K562 (cell line): Measurements from ENCODE around the gene ERICH2. TPM values are rescaled to one million over a fixed set of nuclear protein-coding genes. Genes with fewer than 3 reads are reported as not detected.
A peak's percentile ranks its signal among the peaks of the same experiment; 100 is the strongest.

ENCODE experiments used
- DMBX1 ChIP-seq: fragments of 250-450 bp; sonication (Bioruptor Pico); IDR thresholded peaks from 2 replicates; pipeline ENCODE4 v1.8.0; 2022; ENCODE audit warnings: inconsistent platforms, mild to moderate bottlenecking, moderate library complexity, borderline replicate concordance
- HMGN3 ChIP-seq: IDR thresholded peaks from 2 replicates; pipeline ENCODE4 v1.6.1; 2011; ENCODE audit warnings: borderline replicate concordance, low read depth, mild to moderate bottlenecking, mixed read lengths, low read length; ENCODE audit not compliant: insufficient read length; ENCODE audit errors: extremely low read depth
- RFX5 ChIP-seq: IDR thresholded peaks from 2 replicates; pipeline ENCODE4 v1.6.1; 2011; ENCODE audit warnings: low read depth, mild to moderate bottlenecking, improper control_type of control experiment, low read length
- SMAD4 ChIP-seq: fragments of 250-450 bp; sonication (Bioruptor Pico); conservative IDR thresholded peaks from 2 replicates; pipeline ENCODE4 v1.8.0; 2021; ENCODE audit warnings: inconsistent platforms, mild to moderate bottlenecking, moderate library complexity
- TBP ChIP-seq: optimal IDR thresholded peaks from 2 replicates; pipeline ENCODE3; 2011; ENCODE audit warnings: low read depth, low read length, improper control_type of control experiment
- ZSCAN29 ChIP-seq: fragments of 450-650 bp; IDR thresholded peaks from 2 replicates; pipeline ENCODE4 v1.6.1; 2017
- polyA plus RNA-seq, 8 experiments: library from polyadenylated mRNA; depleted of rRNA in 4 of 8; stranded (reverse) in 5 of 8; unstranded in 3 of 8; fragments of >200 nt; fragmentation: Nextera tagmentation in 2 of 8; fragmentation: Illumina TruSeq in 1 of 8; extraction: Ambion mirVana in 2 of 8; extraction: Trizol in 1 of 8; gene quantifications; 2 replicates each; pipeline versions ENCODE4 v1.2.1 to v1.2.3, GENCODE V29; 2011 to 2014; ENCODE audit warnings: inconsistent platforms in 1 of 8, missing spikeins in 1 of 8
- total RNA-seq, 7 experiments: library from RNA; depleted of rRNA in 6 of 7; stranded (reverse); fragments of >200 nt in 6 of 7; fragmentation: Illumina TruSeq in 2 of 7; extraction: Trizol in 2 of 7; gene quantifications; 2 replicates each; pipeline versions ENCODE4 v1.2.1 to v1.2.3, GENCODE V29; 2011 to 2021; ENCODE audit warnings: low replicate concordance in 1 of 7
- TF ChIP-seq, protein P1 (sequence below): fragments of 450-650 bp; IDR thresholded peaks from 2 replicates; pipeline ENCODE4 v1.6.1; 2017; ENCODE audit warnings: antibody characterized with exemption, mild to moderate bottlenecking
- TF ChIP-seq, protein P2 (sequence below), 2 experiments: fragments of 450-650 bp in 1 of 2; sonication (generic) in 1 of 2; formaldehyde crosslinking; conservative IDR thresholded peaks; 2 replicates each; pipeline versions ENCODE4 v1.4.0 to v1.8.1; 2020 to 2022; ENCODE audit warnings: mild to moderate bottlenecking in 1 of 2, missing genetic modification reagents in 1 of 2
- TF ChIP-seq, protein P3 (sequence below): fragments of 450-650 bp; formaldehyde crosslinking; IDR thresholded peaks from 2 replicates; pipeline ENCODE4 v1.4.0; 2020; ENCODE audit warnings: mild to moderate bottlenecking
- TF ChIP-seq, protein P4 (sequence below), 2 experiments: fragments of 250-450 bp in 1 of 2; fragments of 450-650 bp in 1 of 2; sonication (Bioruptor Pico) in 1 of 2; IDR thresholded peaks; 2 replicates each; pipeline versions ENCODE4 v1.6.1 to v1.8.0; 2016 to 2021; ENCODE audit warnings: mild to moderate bottlenecking in 2 of 2, moderate library complexity in 2 of 2, missing compliant biosample characterization in 1 of 2, missing genetic modification characterization in 1 of 2
- TF ChIP-seq, protein P5 (sequence below): fragments of 450-650 bp; formaldehyde crosslinking; IDR thresholded peaks from 2 replicates; pipeline ENCODE4 v1.4.0; 2020; ENCODE audit warnings: mild to moderate bottlenecking, mixed read lengths
- TF ChIP-seq, protein P6 (sequence below), 2 experiments: fragments of 450-650 bp in 1 of 2; IDR thresholded peaks; 2 replicates each; pipeline ENCODE4 v1.6.1; 2011 to 2017; ENCODE audit warnings: low read depth in 2 of 2, antibody characterized with exemption in 1 of 2, borderline replicate concordance in 1 of 2, low read length in 1 of 2, mild to moderate bottlenecking in 1 of 2, mixed read lengths in 1 of 2; ENCODE audit not compliant: control insufficient read depth in 1 of 2
- TF ChIP-seq, protein P7 (sequence below): sonication (generic); formaldehyde crosslinking; IDR thresholded peaks from 2 replicates; pipeline ENCODE4 v1.8.0; 2022; ENCODE audit warnings: mild to moderate bottlenecking, missing genetic modification reagents

ERICH2 gene
- total and polyA plus RNA-seq, 9 of the 15 experiments (the other 6 are each of a cell fraction or from before 2014, with no cell fraction given), result 0.85 to 2.4 (median 1.6) TPM

DNA sequence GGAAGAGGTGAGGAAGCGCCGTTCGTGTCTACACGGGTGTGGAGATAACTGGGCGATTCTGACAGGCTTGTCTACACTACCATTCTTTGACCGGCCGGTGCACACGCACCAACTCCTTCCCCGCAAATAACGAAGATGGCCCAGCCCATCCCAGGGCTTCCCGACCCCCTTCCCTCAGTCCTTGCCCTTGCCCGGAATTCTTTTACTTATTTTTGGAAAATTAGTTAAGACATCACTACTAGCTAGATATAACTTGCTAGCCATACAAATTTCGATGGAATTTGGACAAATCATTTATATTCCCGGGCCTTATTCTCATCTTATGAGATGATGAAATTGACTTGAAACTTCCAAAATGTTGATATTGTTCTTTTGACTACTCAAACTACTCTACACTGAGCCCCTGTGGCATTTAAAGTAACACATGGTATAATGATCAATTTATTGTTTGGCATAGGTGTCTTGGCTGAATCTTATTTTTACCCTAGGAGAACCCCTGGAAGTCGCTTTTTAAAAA is 1.3 kb downstream of the ERICH2 start (continued):
- TF ChIP-seq, protein P1, sequence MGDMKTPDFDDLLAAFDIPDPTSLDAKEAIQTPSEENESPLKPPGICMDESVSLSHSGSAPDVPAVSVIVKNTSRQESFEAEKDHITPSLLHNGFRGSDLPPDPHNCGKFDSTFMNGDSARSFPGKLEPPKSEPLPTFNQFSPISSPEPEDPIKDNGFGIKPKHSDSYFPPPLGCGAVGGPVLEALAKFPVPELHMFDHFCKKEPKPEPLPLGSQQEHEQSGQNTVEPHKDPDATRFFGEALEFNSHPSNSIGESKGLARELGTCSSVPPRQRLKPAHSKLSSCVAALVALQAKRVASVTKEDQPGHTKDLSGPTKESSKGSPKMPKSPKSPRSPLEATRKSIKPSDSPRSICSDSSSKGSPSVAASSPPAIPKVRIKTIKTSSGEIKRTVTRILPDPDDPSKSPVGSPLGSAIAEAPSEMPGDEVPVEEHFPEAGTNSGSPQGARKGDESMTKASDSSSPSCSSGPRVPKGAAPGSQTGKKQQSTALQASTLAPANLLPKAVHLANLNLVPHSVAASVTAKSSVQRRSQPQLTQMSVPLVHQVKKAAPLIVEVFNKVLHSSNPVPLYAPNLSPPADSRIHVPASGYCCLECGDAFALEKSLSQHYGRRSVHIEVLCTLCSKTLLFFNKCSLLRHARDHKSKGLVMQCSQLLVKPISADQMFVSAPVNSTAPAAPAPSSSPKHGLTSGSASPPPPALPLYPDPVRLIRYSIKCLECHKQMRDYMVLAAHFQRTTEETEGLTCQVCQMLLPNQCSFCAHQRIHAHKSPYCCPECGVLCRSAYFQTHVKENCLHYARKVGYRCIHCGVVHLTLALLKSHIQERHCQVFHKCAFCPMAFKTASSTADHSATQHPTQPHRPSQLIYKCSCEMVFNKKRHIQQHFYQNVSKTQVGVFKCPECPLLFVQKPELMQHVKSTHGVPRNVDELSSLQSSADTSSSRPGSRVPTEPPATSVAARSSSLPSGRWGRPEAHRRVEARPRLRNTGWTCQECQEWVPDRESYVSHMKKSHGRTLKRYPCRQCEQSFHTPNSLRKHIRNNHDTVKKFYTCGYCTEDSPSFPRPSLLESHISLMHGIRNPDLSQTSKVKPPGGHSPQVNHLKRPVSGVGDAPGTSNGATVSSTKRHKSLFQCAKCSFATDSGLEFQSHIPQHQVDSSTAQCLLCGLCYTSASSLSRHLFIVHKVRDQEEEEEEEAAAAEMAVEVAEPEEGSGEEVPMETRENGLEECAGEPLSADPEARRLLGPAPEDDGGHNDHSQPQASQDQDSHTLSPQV, result no peak
- TF ChIP-seq, protein P2, sequence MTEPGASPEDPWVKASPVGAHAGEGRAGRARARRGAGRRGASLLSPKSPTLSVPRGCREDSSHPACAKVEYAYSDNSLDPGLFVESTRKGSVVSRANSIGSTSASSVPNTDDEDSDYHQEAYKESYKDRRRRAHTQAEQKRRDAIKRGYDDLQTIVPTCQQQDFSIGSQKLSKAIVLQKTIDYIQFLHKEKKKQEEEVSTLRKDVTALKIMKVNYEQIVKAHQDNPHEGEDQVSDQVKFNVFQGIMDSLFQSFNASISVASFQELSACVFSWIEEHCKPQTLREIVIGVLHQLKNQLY (CRISPR knock-in tag; conservative IDR thresholded peaks at IDR 0.05), result no peak
- TF ChIP-seq SMAD4, result no peak
- TF ChIP-seq TBP, result no peak
- TF ChIP-seq, protein P3, sequence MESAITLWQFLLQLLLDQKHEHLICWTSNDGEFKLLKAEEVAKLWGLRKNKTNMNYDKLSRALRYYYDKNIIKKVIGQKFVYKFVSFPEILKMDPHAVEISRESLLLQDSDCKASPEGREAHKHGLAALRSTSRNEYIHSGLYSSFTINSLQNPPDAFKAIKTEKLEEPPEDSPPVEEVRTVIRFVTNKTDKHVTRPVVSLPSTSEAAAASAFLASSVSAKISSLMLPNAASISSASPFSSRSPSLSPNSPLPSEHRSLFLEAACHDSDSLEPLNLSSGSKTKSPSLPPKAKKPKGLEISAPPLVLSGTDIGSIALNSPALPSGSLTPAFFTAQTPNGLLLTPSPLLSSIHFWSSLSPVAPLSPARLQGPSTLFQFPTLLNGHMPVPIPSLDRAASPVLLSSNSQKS (CRISPR knock-in tag), result no peak
- TF ChIP-seq HMGN3, result no peak
- TF ChIP-seq ZSCAN29, result peak; percentile 100
- TF ChIP-seq, protein P4, sequence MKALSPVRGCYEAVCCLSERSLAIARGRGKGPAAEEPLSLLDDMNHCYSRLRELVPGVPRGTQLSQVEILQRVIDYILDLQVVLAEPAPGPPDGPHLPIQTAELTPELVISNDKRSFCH (CRISPR knock-in tag; IDR thresholded peaks at IDR 0.05), result no peak
- TF ChIP-seq, protein P4 (tag; IDR thresholded peaks at IDR 0.05), result no peak
- TF ChIP-seq, protein P5, sequence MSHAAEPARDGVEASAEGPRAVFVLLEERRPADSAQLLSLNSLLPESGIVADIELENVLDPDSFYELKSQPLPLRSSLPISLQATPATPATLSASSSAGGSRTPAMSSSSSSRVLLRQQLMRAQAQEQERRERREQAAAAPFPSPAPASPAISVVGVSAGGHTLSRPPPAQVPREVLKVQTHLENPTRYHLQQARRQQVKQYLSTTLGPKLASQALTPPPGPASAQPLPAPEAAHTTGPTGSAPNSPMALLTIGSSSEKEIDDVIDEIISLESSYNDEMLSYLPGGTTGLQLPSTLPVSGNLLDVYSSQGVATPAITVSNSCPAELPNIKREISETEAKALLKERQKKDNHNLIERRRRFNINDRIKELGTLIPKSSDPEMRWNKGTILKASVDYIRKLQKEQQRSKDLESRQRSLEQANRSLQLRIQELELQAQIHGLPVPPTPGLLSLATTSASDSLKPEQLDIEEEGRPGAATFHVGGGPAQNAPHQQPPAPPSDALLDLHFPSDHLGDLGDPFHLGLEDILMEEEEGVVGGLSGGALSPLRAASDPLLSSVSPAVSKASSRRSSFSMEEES (CRISPR knock-in tag), result no peak
- peak; percentile 1; the same call in 1 of the 2 replicates for TF ChIP-seq DMBX1
- TF ChIP-seq, protein P6, sequence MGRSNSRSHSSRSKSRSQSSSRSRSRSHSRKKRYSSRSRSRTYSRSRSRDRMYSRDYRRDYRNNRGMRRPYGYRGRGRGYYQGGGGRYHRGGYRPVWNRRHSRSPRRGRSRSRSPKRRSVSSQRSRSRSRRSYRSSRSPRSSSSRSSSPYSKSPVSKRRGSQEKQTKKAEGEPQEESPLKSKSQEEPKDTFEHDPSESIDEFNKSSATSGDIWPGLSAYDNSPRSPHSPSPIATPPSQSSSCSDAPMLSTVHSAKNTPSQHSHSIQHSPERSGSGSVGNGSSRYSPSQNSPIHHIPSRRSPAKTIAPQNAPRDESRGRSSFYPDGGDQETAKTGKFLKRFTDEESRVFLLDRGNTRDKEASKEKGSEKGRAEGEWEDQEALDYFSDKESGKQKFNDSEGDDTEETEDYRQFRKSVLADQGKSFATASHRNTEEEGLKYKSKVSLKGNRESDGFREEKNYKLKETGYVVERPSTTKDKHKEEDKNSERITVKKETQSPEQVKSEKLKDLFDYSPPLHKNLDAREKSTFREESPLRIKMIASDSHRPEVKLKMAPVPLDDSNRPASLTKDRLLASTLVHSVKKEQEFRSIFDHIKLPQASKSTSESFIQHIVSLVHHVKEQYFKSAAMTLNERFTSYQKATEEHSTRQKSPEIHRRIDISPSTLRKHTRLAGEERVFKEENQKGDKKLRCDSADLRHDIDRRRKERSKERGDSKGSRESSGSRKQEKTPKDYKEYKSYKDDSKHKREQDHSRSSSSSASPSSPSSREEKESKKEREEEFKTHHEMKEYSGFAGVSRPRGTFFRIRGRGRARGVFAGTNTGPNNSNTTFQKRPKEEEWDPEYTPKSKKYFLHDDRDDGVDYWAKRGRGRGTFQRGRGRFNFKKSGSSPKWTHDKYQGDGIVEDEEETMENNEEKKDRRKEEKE (IDR thresholded peaks at IDR 0.05; ENCODE audit: borderline replicate concordance in 1 of 2, control insufficient read depth in 1 of 2, low read depth in 2 of 2, low read length in 1 of 2), result no peak
- no peak for TF ChIP-seq RFX5
- TF ChIP-seq, protein P7, sequence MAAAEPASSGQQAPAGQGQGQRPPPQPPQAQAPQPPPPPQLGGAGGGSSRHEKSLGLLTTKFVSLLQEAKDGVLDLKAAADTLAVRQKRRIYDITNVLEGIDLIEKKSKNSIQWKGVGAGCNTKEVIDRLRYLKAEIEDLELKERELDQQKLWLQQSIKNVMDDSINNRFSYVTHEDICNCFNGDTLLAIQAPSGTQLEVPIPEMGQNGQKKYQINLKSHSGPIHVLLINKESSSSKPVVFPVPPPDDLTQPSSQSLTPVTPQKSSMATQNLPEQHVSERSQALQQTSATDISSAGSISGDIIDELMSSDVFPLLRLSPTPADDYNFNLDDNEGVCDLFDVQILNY (CRISPR knock-in tag), result 0 out of 2 replicates have a peak, but pooled peaks have one; percentile 64
